ENCODE data around the gene ACAD11. TPM values are rescaled to one million over a fixed set of nuclear protein-coding genes. Genes with fewer than 3 reads are reported as not detected.

The ACAD11 gene
- total RNA-seq, 3 donors from 2014 or later (not counting 1 experiment from before 2014, with no cell fraction given): 15.8 to 30.6 (median 25.2) TPM

GRCh38 chr3:132661101-132661500, 1.5 kb upstream of the ACAD11 start:
- peak overlapping the region; percentile 76 for H3K4me3 ChIP-seq (ENCODE audit: low read length)
- 17% methylated on average over 3 of the region's 8 CpGs for WGBS (ENCODE audit: insufficient coverage)
- DNase-seq: no peak
- intact Hi-C loops (cut with micrococcal nuclease): no loop called here
- TF ChIP-seq CTCF (IDR thresholded peaks at IDR 0.05): no peak
- no peak for ATAC-seq
- Mint-ChIP-seq H3K4me1 (peaks cover 36 to 68% of the 10 kb centered on the region in 2 donors), H3K27ac (peak overlapping the region; percentile 94 to 98), H3K36me3 (no peaks in the 10 kb centered on the region), H3K27me3 (ENCODE audit: low read depth in 2 of 2) (no peaks in the 10 kb centered on the region), H3K9me3 (no peaks in the 10 kb centered on the region), H3K4me3 (peak overlapping the region; percentile 99)
- H3K36me3 ChIP-seq (ENCODE audit: control insufficient read depth, insufficient read depth, low read length): no peaks in the 10 kb centered on the region
- no peaks in the 10 kb centered on the region for H3K27me3 ChIP-seq (ENCODE audit: control insufficient read depth, insufficient read depth, low read length)
- no peaks in the 10 kb centered on the region for H3K9me3 ChIP-seq (ENCODE audit: control insufficient read depth, insufficient read depth, low read length)
- peaks cover 13% of the 10 kb centered on the region for H3K4me1 ChIP-seq (ENCODE audit: control insufficient read depth, insufficient read depth, low read length)
- peak overlapping the region; percentile 75 for H3K27ac ChIP-seq (ENCODE audit: low read length)

- Histone ChIP-seq H3K27me3 (ENCODE audit: control insufficient read depth, insufficient read depth, low read length) (no peaks in the 10 kb centered on the region), H3K9me3 (ENCODE audit: control insufficient read depth, insufficient read depth, low read length) (no peaks in the 10 kb centered on the region), H3K36me3 (ENCODE audit: control insufficient read depth, insufficient read depth, low read length) (no peaks in the 10 kb centered on the region), H3K27ac (ENCODE audit: low read length) (peak overlapping the region; percentile 75), H3K4me1 (ENCODE audit: control insufficient read depth, insufficient read depth, low read length) (peaks cover 13% of the 10 kb centered on the region), H3K4me3 (ENCODE audit: low read length) (peak overlapping the region; percentile 76)
- 4% methylated on average over 5 of the region's 5 CpGs for WGBS (ENCODE audit: insufficient coverage)
- Mint-ChIP-seq H3K36me3 (no peaks in the 10 kb centered on the region), H3K9me3 (no peaks in the 10 kb centered on the region), H3K4me1 (peaks cover 36 to 67% of the 10 kb centered on the region in 2 donors), H3K27ac (peak overlapping the region; percentile 94 to 98), H3K4me3 (peak overlapping the region; percentile 99), H3K27me3 (ENCODE audit: low read depth in 2 of 2) (no peaks in the 10 kb centered on the region)
- TF ChIP-seq CTCF (IDR thresholded peaks at IDR 0.05): no peak
- intact Hi-C loops (cut with micrococcal nuclease): no loop called here
- ATAC-seq: peak; percentile 5 to 23 (median 15)
- no peak for DNase-seq
Measured at GRCh38 chr3:132660811-132661070, 1.1 kb upstream of the ACAD11 start.

GRCh38 chr3:132660052-132660810, 622 bp upstream of the ACAD11 start, which contains the start of gene UBA5:
Gene UBA5 (plus strand): TSS chr3:132660329. CDS start chr3:132660538, 209 bp downstream.
- Histone ChIP-seq H3K9me3 (ENCODE audit: control insufficient read depth, insufficient read depth, low read length) (no peaks in the 10 kb centered on the region), H3K27me3 (ENCODE audit: control insufficient read depth, insufficient read depth, low read length) (no peaks in the 10 kb centered on the region), H3K27ac (ENCODE audit: low read length) (peak within 1 kb of the TSS; percentile 75), H3K4me3 (ENCODE audit: low read length) (peak within 1 kb of the TSS; percentile 76), H3K4me1 (ENCODE audit: control insufficient read depth, insufficient read depth, low read length) (peaks cover 13% of the 10 kb centered on the region), H3K36me3 (ENCODE audit: control insufficient read depth, insufficient read depth, low read length) (no peaks in the 10 kb centered on the region)
- H3K4me3 Mint-ChIP-seq: peak within 1 kb of the TSS; percentile 99
- WGBS (ENCODE audit: insufficient coverage): under 1% methylated on average over 64 of the region's 64 CpGs
- ATAC-seq (peak; percentile 80 to 85 (median 83)), DNase-seq (peak; percentile 60 to 84)
- H3K4me1 Mint-ChIP-seq: peaks cover 36 to 63% of the 10 kb centered on the region in 2 donors
- TF ChIP-seq CTCF (IDR thresholded peaks at IDR 0.05): no peak
- H3K27ac Mint-ChIP-seq: peak within 1 kb of the TSS; percentile 94 to 98
- H3K36me3 Mint-ChIP-seq: no peaks in the 10 kb centered on the region
- intact Hi-C loops (cut with micrococcal nuclease): no loop called here
- no peaks in the 10 kb centered on the region for H3K9me3 Mint-ChIP-seq
- no peaks in the 10 kb centered on the region for H3K27me3 Mint-ChIP-seq (ENCODE audit: low read depth in 2 of 2)

- H3K4me1 ChIP-seq (ENCODE audit: control insufficient read depth, insufficient read depth, low read length): peaks cover 13% of the 10 kb centered on the region
- peak overlapping the region; percentile 99 for H3K4me3 Mint-ChIP-seq
- intact Hi-C loops (cut with micrococcal nuclease): no loop called here
Measured at GRCh38 chr3:132659000-132659364, 627 bp downstream of the ACAD11 start.

More at GRCh38 chr3:132659000-132659364, 627 bp downstream of the ACAD11 start:
- peak overlapping the region; percentile 76 for H3K4me3 ChIP-seq (ENCODE audit: low read length)
- Mint-ChIP-seq H3K36me3 (no peaks in the 10 kb centered on the region), H3K27ac (peak overlapping the region; percentile 94 to 98), H3K27me3 (ENCODE audit: low read depth in 2 of 2) (no peaks in the 10 kb centered on the region), H3K9me3 (no peaks in the 10 kb centered on the region), H3K4me1 (peaks cover 36 to 54% of the 10 kb centered on the region in 2 donors)
- no peak for DNase-seq
- no peaks in the 10 kb centered on the region for H3K36me3 ChIP-seq (ENCODE audit: control insufficient read depth, insufficient read depth, low read length)
- H3K27ac ChIP-seq (ENCODE audit: low read length): peak overlapping the region; percentile 75
- no peaks in the 10 kb centered on the region for H3K9me3 ChIP-seq (ENCODE audit: control insufficient read depth, insufficient read depth, low read length)
- no peaks in the 10 kb centered on the region for H3K27me3 ChIP-seq (ENCODE audit: control insufficient read depth, insufficient read depth, low read length)
- ATAC-seq: no peak
- TF ChIP-seq CTCF (IDR thresholded peaks at IDR 0.05): no peak
- WGBS (ENCODE audit: insufficient coverage): 34% methylated on average over 7 of the region's 7 CpGs

All from natural killer cell (primary cell).